Breast epithelium (tissue), 3 donors: ENCODE data around the gene GPBAR1.

Experiments
- POLR2A ChIP-seq: fragments of 450-650 bp; IDR thresholded peaks from one replicate; pipeline ENCODE4 v1.6.1; 2016; ENCODE audit warnings: antibody characterized with exemption, mild to moderate bottlenecking, moderate library complexity
- POLR2AphosphoS5 ChIP-seq, 3 donors: sonication (generic); formaldehyde crosslinking; IDR thresholded peaks; one replicate each; pipeline ENCODE4 v1.6.1; 2017; ENCODE audit warnings: antibody characterized with exemption in 3 of 3
- TF ChIP-seq, protein P1 (sequence below), 3 donors: fragments of 450-650 bp; IDR thresholded peaks; one replicate each; pipeline ENCODE4 v1.5.1; 2016 to 2017; ENCODE audit warnings: antibody characterized with exemption in 3 of 3, mild to moderate bottlenecking in 3 of 3, moderate library complexity in 3 of 3

DNA sequence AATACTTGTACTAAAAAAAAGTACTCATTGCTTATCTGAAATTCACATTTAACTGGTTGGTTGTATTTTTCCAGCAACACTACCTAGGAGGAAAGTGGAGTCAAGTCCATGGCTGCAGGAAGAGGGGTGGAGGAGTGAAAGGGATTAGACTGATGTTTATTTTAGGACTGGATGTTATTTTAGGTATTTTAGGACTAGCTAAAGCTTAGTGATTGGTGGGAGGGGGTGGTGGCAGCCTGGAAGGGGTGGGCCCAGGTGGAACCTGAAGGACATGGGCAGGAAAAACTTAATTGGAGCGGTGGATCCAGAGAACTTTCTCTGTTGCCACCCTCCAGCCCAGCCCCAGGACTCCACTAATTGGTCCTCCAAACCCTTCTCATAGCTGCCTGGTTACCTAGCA, 35.4 kb downstream of the GPBAR1 start:
- TF ChIP-seq POLR2AphosphoS5 (IDR thresholded peaks at IDR 0.05) (no peak), POLR2A (no peak)
- TF ChIP-seq, protein P1, sequence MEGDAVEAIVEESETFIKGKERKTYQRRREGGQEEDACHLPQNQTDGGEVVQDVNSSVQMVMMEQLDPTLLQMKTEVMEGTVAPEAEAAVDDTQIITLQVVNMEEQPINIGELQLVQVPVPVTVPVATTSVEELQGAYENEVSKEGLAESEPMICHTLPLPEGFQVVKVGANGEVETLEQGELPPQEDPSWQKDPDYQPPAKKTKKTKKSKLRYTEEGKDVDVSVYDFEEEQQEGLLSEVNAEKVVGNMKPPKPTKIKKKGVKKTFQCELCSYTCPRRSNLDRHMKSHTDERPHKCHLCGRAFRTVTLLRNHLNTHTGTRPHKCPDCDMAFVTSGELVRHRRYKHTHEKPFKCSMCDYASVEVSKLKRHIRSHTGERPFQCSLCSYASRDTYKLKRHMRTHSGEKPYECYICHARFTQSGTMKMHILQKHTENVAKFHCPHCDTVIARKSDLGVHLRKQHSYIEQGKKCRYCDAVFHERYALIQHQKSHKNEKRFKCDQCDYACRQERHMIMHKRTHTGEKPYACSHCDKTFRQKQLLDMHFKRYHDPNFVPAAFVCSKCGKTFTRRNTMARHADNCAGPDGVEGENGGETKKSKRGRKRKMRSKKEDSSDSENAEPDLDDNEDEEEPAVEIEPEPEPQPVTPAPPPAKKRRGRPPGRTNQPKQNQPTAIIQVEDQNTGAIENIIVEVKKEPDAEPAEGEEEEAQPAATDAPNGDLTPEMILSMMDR (IDR thresholded peaks at IDR 0.05), result no peak
